HepG2 (cell line): Measurements from ENCODE around the gene PROCR. TPM values are rescaled to one million over a fixed set of nuclear protein-coding genes. Genes with fewer than 3 reads are reported as not detected.
A peak's percentile ranks its signal among the peaks of the same experiment; 100 is the strongest.

ENCODE experiments used
- ATM ChIP-seq: fragments of 450-650 bp; IDR thresholded peaks from 2 replicates; pipeline ENCODE4 v1.7.1; 2017; ENCODE audit warnings: mild to moderate bottlenecking, borderline replicate concordance
- FOXP4 ChIP-seq: sonication (generic); formaldehyde crosslinking; IDR thresholded peaks from 2 replicates; pipeline ENCODE4 v1.4.0; 2020; ENCODE audit warnings: missing genetic modification reagents
- KAT8 ChIP-seq: IDR thresholded peaks from 2 replicates; pipeline ENCODE4 v1.6.1; 2016; ENCODE audit warnings: missing genetic modification reagents, missing compliant biosample characterization
- MYPOP ChIP-seq: sonication (generic); formaldehyde crosslinking; IDR thresholded peaks from 2 replicates; pipeline ENCODE4 v1.8.1; 2023; ENCODE audit warnings: mild to moderate bottlenecking, moderate library complexity, missing genetic modification reagents
- RARG ChIP-seq: sonication (generic); formaldehyde crosslinking; IDR thresholded peaks from 2 replicates; pipeline ENCODE4 v1.4.0; 2020; ENCODE audit warnings: low read depth, mild to moderate bottlenecking, missing genetic modification reagents
- RFX1 ChIP-seq: fragments of 450-650 bp; IDR thresholded peaks from 2 replicates; pipeline ENCODE4 v1.6.1; 2017
- SOX13 ChIP-seq, 3 experiments: fragments of 450-650 bp in 1 of 3; sonication (generic) in 1 of 3; formaldehyde crosslinking in 1 of 3; IDR thresholded peaks in 2 of 3; conservative IDR thresholded peaks in 1 of 3; 2 replicates each; pipeline versions ENCODE4 v1.5.0 to v1.6.1; 2016 to 2020; ENCODE audit warnings: antibody characterized with exemption in 1 of 3, mild to moderate bottlenecking in 1 of 3, missing compliant biosample characterization in 1 of 3, missing genetic modification reagents in 1 of 3, moderate library complexity in 1 of 3
- SOX5 ChIP-seq: IDR thresholded peaks from 2 replicates; pipeline ENCODE4 v1.6.1; 2016; ENCODE audit warnings: borderline replicate concordance
- STAT6 ChIP-seq: sonication (generic); formaldehyde crosslinking; IDR thresholded peaks from 2 replicates; pipeline ENCODE4 v1.4.0; 2020; ENCODE audit warnings: missing genetic modification reagents, mild to moderate bottlenecking, borderline replicate concordance
- TIGD3 ChIP-seq: sonication (generic); formaldehyde crosslinking; IDR thresholded peaks from 2 replicates; pipeline ENCODE4 v1.5.1; 2020; ENCODE audit warnings: mild to moderate bottlenecking, missing genetic modification reagents, borderline replicate concordance
- ZBTB34 ChIP-seq: sonication (generic); formaldehyde crosslinking; IDR thresholded peaks from 2 replicates; pipeline ENCODE4 v1.8.0; 2022; ENCODE audit warnings: mild to moderate bottlenecking, missing genetic modification reagents
- ZNF263 ChIP-seq: sonication (generic); formaldehyde crosslinking; IDR thresholded peaks from 2 replicates; pipeline ENCODE4 v1.4.0; 2020; ENCODE audit warnings: missing genetic modification reagents
- ZNF3 ChIP-seq: IDR thresholded peaks from 2 replicates; pipeline ENCODE4 v1.7.0; 2017; ENCODE audit warnings: inconsistent platforms
- ZNF44 ChIP-seq: sonication (generic); formaldehyde crosslinking; IDR thresholded peaks from 2 replicates; pipeline ENCODE4 v1.5.1; 2020; ENCODE audit warnings: mild to moderate bottlenecking, missing genetic modification reagents
- ZNF660 ChIP-seq: sonication (generic); formaldehyde crosslinking; IDR thresholded peaks from 2 replicates; pipeline ENCODE4 v1.5.1; 2020; ENCODE audit warnings: mild to moderate bottlenecking, low read depth, missing genetic modification reagents, borderline replicate concordance
- polyA plus RNA-seq, 8 experiments: library from polyadenylated mRNA; depleted of rRNA in 3 of 8; stranded (reverse) in 7 of 8; unstranded in 1 of 8; fragments of >200 nt; fragmentation: Illumina TruSeq in 4 of 8; extraction: Trizol in 4 of 8; gene quantifications; 2 replicates each; pipeline versions ENCODE4 v1.2.1 to v1.2.3, GENCODE V29; 2011 to 2016; ENCODE audit warnings: low read depth in 4 of 8, missing spikeins in 1 of 8, mixed read lengths in 1 of 8; ENCODE audit not compliant: insufficient read depth in 1 of 8
- total RNA-seq, 5 experiments: library from RNA; depleted of rRNA; stranded (reverse); fragments of >200 nt; fragmentation: Illumina TruSeq; extraction: Trizol; gene quantifications; 2 replicates each; pipeline ENCODE4 v1.2.3, GENCODE V29; 2016; ENCODE audit warnings: low read depth in 1 of 5
- TF ChIP-seq, protein P1 (sequence below): sonication (generic); formaldehyde crosslinking; conservative IDR thresholded peaks from 2 replicates; pipeline ENCODE4 v1.8.0; 2022; ENCODE audit warnings: low read depth, missing genetic modification reagents

The PROCR gene
- total and polyA plus RNA-seq, 2 of the 13 experiments (the other 11 are each of a cell fraction or from before 2014, with no cell fraction given), result 1.4 to 1.7 TPM

DNA sequence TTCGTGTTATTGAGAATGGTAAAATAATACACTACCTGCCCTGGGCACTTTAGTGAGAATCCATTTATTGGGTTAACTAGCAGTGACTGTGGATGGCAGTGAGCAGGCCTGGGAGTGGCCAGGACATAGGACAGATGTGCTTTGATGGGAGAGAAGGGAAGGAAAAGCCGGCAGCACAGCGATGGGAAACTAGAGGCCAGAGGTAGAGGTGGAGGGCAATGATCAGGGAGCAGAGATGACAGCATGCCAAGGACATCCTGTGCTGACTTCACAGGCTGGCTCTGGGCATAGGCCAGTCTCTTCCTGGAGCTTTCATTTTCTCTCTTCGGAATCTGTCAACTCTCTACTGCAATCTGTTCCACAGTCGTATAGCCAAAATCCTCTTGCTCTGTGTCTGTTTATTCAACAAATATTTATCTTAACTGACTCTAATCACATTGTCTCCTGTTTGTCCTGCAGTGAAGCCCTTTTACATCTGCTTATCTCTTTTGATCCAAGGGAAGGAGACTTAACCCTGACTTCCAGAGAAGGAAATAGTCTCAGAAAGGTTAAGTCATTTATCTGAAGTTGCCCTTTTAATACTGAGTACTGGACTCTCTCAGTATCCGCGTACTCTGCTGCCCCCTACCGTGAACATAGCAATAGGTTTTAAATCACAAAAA lies 36.2 kb downstream of the PROCR start (continued):
- TF ChIP-seq ZNF44 (CRISPR knock-in tag) (0 out of 2 replicates have a peak, but pooled peaks have one; percentile 16), ZNF660 (no peak), TIGD3 (CRISPR knock-in tag) (no peak), SOX13 (IDR thresholded peaks at IDR 0.05) (no peak), SOX13 (CRISPR knock-in tag; conservative IDR thresholded peaks at IDR 0.05 in 1 of 2, IDR thresholded peaks at IDR 0.05 in 1 of 2) (peak in 1 of 2 experiments; percentile 75; a peak in 2 of 4 replicates), KAT8 (CRISPR knock-in tag) (peak; percentile 38; the same call in 1 of the 2 replicates), MYPOP (CRISPR knock-in tag) (peak; percentile 51; the same call in 1 of the 2 replicates), RFX1 (no peak), ZBTB34 (CRISPR knock-in tag) (no peak), ZNF263 (CRISPR knock-in tag) (0 out of 2 replicates have a peak, but pooled peaks have one; percentile 23), RARG (no peak), ATM (no peak), FOXP4 (CRISPR knock-in tag) (peak; percentile 75), STAT6 (CRISPR knock-in tag) (peak; percentile 55; the same call in 1 of the 2 replicates), ZNF3 (CRISPR knock-in tag) (peak; percentile 70; the same call in 1 of the 2 replicates), SOX5 (CRISPR knock-in tag) (peak; percentile 71; the same call in 1 of the 2 replicates)
- TF ChIP-seq, protein P1, sequence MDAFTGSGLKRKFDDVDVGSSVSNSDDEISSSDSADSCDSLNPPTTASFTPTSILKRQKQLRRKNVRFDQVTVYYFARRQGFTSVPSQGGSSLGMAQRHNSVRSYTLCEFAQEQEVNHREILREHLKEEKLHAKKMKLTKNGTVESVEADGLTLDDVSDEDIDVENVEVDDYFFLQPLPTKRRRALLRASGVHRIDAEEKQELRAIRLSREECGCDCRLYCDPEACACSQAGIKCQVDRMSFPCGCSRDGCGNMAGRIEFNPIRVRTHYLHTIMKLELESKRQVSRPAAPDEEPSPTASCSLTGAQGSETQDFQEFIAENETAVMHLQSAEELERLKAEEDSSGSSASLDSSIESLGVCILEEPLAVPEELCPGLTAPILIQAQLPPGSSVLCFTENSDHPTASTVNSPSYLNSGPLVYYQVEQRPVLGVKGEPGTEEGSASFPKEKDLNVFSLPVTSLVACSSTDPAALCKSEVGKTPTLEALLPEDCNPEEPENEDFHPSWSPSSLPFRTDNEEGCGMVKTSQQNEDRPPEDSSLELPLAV (CRISPR knock-in tag), result no peak
